Measurements from ENCODE around the gene ADAMTS2.
"Not testable (repeated sequence)": the region's sequence is repeated elsewhere in the genome, so short reads cannot be mapped to it uniquely, and the experiment has no call there.

Gene ADAMTS2

GRCh38 chr5:179324316-179324715 is 20.9 kb downstream of the ADAMTS2 start:
- not testable (repeated sequence) for DNase-seq

GRCh38 chr5:179323026-179323870 is 22.0 kb downstream of the ADAMTS2 start:
- no peak for DNase-seq

GRCh38 chr5:179322071-179323025 is 22.9 kb downstream of the ADAMTS2 start:
- no peak for DNase-seq

GRCh38 chr5:179321206-179321987 is 23.9 kb downstream of the ADAMTS2 start:
- no peak for DNase-seq

- no peak for DNase-seq
Observed at GRCh38 chr5:179319741-179320281, 25.4 kb downstream of the ADAMTS2 start.

GRCh38 chr5:179319123-179319522 is 26.1 kb downstream of the ADAMTS2 start:
- DNase-seq, result no peak

GRCh38 chr5:179318221-179318955 is 26.9 kb downstream of the ADAMTS2 start:
- no peak for DNase-seq

- no peak for DNase-seq
Observed at GRCh38 chr5:179317411-179318220, 27.6 kb downstream of the ADAMTS2 start.

- no peak for DNase-seq
Observed at GRCh38 chr5:179316982-179317381, 28.3 kb downstream of the ADAMTS2 start.

GRCh38 chr5:179316111-179316551 is 29.1 kb downstream of the ADAMTS2 start:
- no peak for DNase-seq

- DNase-seq, result no peak
Observed at GRCh38 chr5:179315356-179315890, 29.8 kb downstream of the ADAMTS2 start.

- DNase-seq, result no peak
Observed at GRCh38 chr5:179314606-179315355, 30.5 kb downstream of the ADAMTS2 start.

- DNase-seq, result no peak
Observed at GRCh38 chr5:179313849-179314521, 31.3 kb downstream of the ADAMTS2 start.

- DNase-seq, result no peak
Observed at GRCh38 chr5:179312557-179313235, 32.6 kb downstream of the ADAMTS2 start.

- DNase-seq, result no peak
Observed at GRCh38 chr5:179311581-179311980, 33.7 kb downstream of the ADAMTS2 start.

- DNase-seq, result no peak
Observed at GRCh38 chr5:179311091-179311470, 34.2 kb downstream of the ADAMTS2 start.

- no peak for DNase-seq
Observed at GRCh38 chr5:179310439-179311090, 34.7 kb downstream of the ADAMTS2 start.

- no peak for DNase-seq
Observed at GRCh38 chr5:179309751-179310320, 35.4 kb downstream of the ADAMTS2 start.
